HepG2 (cell line): ENCODE results near the gene MIDN. TPM values are rescaled to one million over a fixed set of nuclear protein-coding genes. Genes with fewer than 3 reads are reported as not detected.

Source experiments
- ARID2 ChIP-seq: sonication (generic); formaldehyde crosslinking; IDR thresholded peaks from 2 replicates; pipeline ENCODE4 v1.8.1; 2022; ENCODE audit warnings: mild to moderate bottlenecking, missing genetic modification reagents, borderline replicate concordance
- ASH2L ChIP-seq: fragments of 300-600, 200-600 bp; sonication (generic); IDR thresholded peaks from 2 replicates; pipeline ENCODE4 v1.7.0; 2017; ENCODE audit warnings: low read depth, mild to moderate bottlenecking, moderate library complexity, mixed read lengths, low read length; ENCODE audit not compliant: insufficient read length
- ATF3 ChIP-seq: sonication (generic); formaldehyde crosslinking; IDR thresholded peaks from 2 replicates; pipeline ENCODE4 v1.4.0; 2020; ENCODE audit warnings: missing genetic modification reagents
- ATF4 ChIP-seq, 2 experiments: fragments of 450-650 bp in 1 of 2; sonication (generic) in 1 of 2; formaldehyde crosslinking; IDR thresholded peaks; 2 replicates each; pipeline versions ENCODE4 v1.5.0 to v1.8.0; 2020 to 2022; ENCODE audit warnings: mild to moderate bottlenecking in 1 of 2, missing genetic modification reagents in 1 of 2
- ATM ChIP-seq: fragments of 450-650 bp; IDR thresholded peaks from 2 replicates; pipeline ENCODE4 v1.7.1; 2017; ENCODE audit warnings: mild to moderate bottlenecking, borderline replicate concordance
- CEBPB ChIP-seq: IDR thresholded peaks from 2 replicates; pipeline ENCODE4 v1.6.1; 2011; ENCODE audit warnings: low read depth, low read length, improper control_type of control experiment, borderline replicate concordance
- ELK4 ChIP-seq: sonication (generic); formaldehyde crosslinking; IDR thresholded peaks from 2 replicates; pipeline ENCODE4 v1.9.0; 2021; ENCODE audit warnings: missing genetic modification reagents, borderline replicate concordance
- KDM5B ChIP-seq: sonication (generic); formaldehyde crosslinking; IDR thresholded peaks from 2 replicates; pipeline ENCODE4 v1.4.0; 2020; ENCODE audit warnings: missing genetic modification reagents, mild to moderate bottlenecking, borderline replicate concordance
- KLF15 ChIP-seq: sonication (generic); formaldehyde crosslinking; IDR thresholded peaks from 2 replicates; pipeline ENCODE4 v1.8.1; 2023; ENCODE audit warnings: borderline replicate concordance, mild to moderate bottlenecking, inconsistent platforms, missing genetic modification reagents, mixed read lengths
- MIER2 ChIP-seq: IDR thresholded peaks from 2 replicates; pipeline ENCODE4 v1.6.1; 2016; ENCODE audit warnings: missing biosample characterization, missing genetic modification reagents
- RCOR2 ChIP-seq: IDR thresholded peaks from 2 replicates; pipeline ENCODE4 v1.6.1; 2016; ENCODE audit warnings: missing biosample characterization, missing genetic modification reagents
- RFX1 ChIP-seq: fragments of 450-650 bp; IDR thresholded peaks from 2 replicates; pipeline ENCODE4 v1.6.1; 2017
- SALL2 ChIP-seq: sonication (generic); formaldehyde crosslinking; IDR thresholded peaks from 2 replicates; pipeline ENCODE4 v1.8.1; 2023; ENCODE audit warnings: mild to moderate bottlenecking, missing genetic modification reagents, inconsistent platforms
- SAP130 ChIP-seq: IDR thresholded peaks from 2 replicates; pipeline ENCODE4 v1.6.1; 2016; ENCODE audit warnings: low read depth
- SMC3 ChIP-seq: IDR thresholded peaks from 2 replicates; pipeline ENCODE4 v1.6.1; 2011; ENCODE audit warnings: low read length, improper control_type of control experiment
- TBX2 ChIP-seq: sonication (generic); formaldehyde crosslinking; IDR thresholded peaks from 2 replicates; pipeline ENCODE4 v1.5.0; 2020; ENCODE audit warnings: missing genetic modification reagents, mild to moderate bottlenecking, borderline replicate concordance
- TFAP4 ChIP-seq: sonication (generic); IDR thresholded peaks from 2 replicates; pipeline ENCODE4 v1.6.1; 2016; ENCODE audit warnings: low read depth, borderline replicate concordance
- XBP1 ChIP-seq: sonication (generic); formaldehyde crosslinking; IDR thresholded peaks from 2 replicates; pipeline ENCODE4 v1.5.0; 2020; ENCODE audit warnings: missing genetic modification reagents
- ZBTB42 ChIP-seq: sonication (generic); formaldehyde crosslinking; IDR thresholded peaks from 2 replicates; pipeline ENCODE4 v1.5.0; 2020; ENCODE audit warnings: mild to moderate bottlenecking, missing genetic modification reagents
- ZFAT ChIP-seq: sonication (generic); formaldehyde crosslinking; conservative IDR thresholded peaks from 2 replicates; pipeline ENCODE4 v1.8.1; 2023; ENCODE audit warnings: missing genetic modification reagents, inconsistent platforms
- ZNF160 ChIP-seq: sonication (generic); formaldehyde crosslinking; IDR thresholded peaks from 2 replicates; pipeline ENCODE4 v1.8.0; 2022; ENCODE audit warnings: mild to moderate bottlenecking, inconsistent platforms, missing genetic modification reagents
- ZNF337 ChIP-seq: sonication (generic); formaldehyde crosslinking; IDR thresholded peaks from 2 replicates; pipeline ENCODE4 v1.5.1; 2020; ENCODE audit warnings: missing genetic modification reagents, low read depth, mild to moderate bottlenecking, borderline replicate concordance
- ZNF430 ChIP-seq: sonication (generic); formaldehyde crosslinking; IDR thresholded peaks from 2 replicates; pipeline ENCODE4 v1.9.0; 2021; ENCODE audit warnings: mild to moderate bottlenecking, missing genetic modification reagents
- ZNF558 ChIP-seq: sonication (generic); formaldehyde crosslinking; IDR thresholded peaks from 2 replicates; pipeline ENCODE4 v1.9.0; 2022; ENCODE audit warnings: mild to moderate bottlenecking, missing genetic modification reagents, borderline replicate concordance
- ZNF761 ChIP-seq: sonication (generic); formaldehyde crosslinking; conservative IDR thresholded peaks from 2 replicates; pipeline ENCODE4 v1.4.0; 2020; ENCODE audit warnings: mild to moderate bottlenecking, missing genetic modification reagents
- ZNF775 ChIP-seq: sonication (generic); formaldehyde crosslinking; IDR thresholded peaks from 2 replicates; pipeline ENCODE4 v1.4.0; 2020; ENCODE audit warnings: missing genetic modification reagents, mild to moderate bottlenecking, moderate library complexity, borderline replicate concordance
- ZNF780A ChIP-seq: sonication (generic); formaldehyde crosslinking; IDR thresholded peaks from 2 replicates; pipeline ENCODE4 v1.8.0; 2022; ENCODE audit warnings: mild to moderate bottlenecking, missing genetic modification reagents, moderate library complexity
- ZZZ3 ChIP-seq: sonication (generic); formaldehyde crosslinking; IDR thresholded peaks from 2 replicates; pipeline ENCODE4 v1.4.0; 2020; ENCODE audit warnings: missing genetic modification reagents, mild to moderate bottlenecking, borderline replicate concordance
- polyA plus RNA-seq, 8 experiments: library from polyadenylated mRNA; depleted of rRNA in 3 of 8; stranded (reverse) in 7 of 8; unstranded in 1 of 8; fragments of >200 nt; fragmentation: Illumina TruSeq in 4 of 8; extraction: Trizol in 4 of 8; gene quantifications; 2 replicates each; pipeline versions ENCODE4 v1.2.1 to v1.2.3, GENCODE V29; 2011 to 2016; ENCODE audit warnings: low read depth in 4 of 8, missing spikeins in 1 of 8, mixed read lengths in 1 of 8; ENCODE audit not compliant: insufficient read depth in 1 of 8
- total RNA-seq, 5 experiments: library from RNA; depleted of rRNA; stranded (reverse); fragments of >200 nt; fragmentation: Illumina TruSeq; extraction: Trizol; gene quantifications; 2 replicates each; pipeline ENCODE4 v1.2.3, GENCODE V29; 2016; ENCODE audit warnings: low read depth in 1 of 5

The MIDN gene
- total and polyA plus RNA-seq, 2 of the 13 experiments (the other 11 are each of a cell fraction or from before 2014, with no cell fraction given), result 8.4 to 18.0 TPM

- TF ChIP-seq ZNF337 (CRISPR knock-in tag) (no peak), SAP130 (CRISPR knock-in tag) (peak; percentile 87), RFX1 (no peak), KLF15 (CRISPR knock-in tag) (no peak), ZNF160 (no peak; the same call in 1 of the 2 replicates), KDM5B (CRISPR knock-in tag) (no peak), CEBPB (no peak), SALL2 (CRISPR knock-in tag) (no peak), RCOR2 (no peak), ZFAT (CRISPR knock-in tag) (no peak), TBX2 (CRISPR knock-in tag) (peak; percentile 29; the same call in 1 of the 2 replicates), ELK4 (CRISPR knock-in tag) (no peak), ASH2L (no peak), ATF3 (CRISPR knock-in tag) (no peak), TFAP4 (no peak), ZNF430 (CRISPR knock-in tag) (no peak; the same call in 1 of the 2 replicates), ARID2 (no peak), ATF4 (CRISPR knock-in tag; IDR thresholded peaks at IDR 0.05) (0 out of 4 replicates have a peak, but pooled peaks of 1 of the 2 experiments have one; percentile 5), MIER2 (no peak), ZNF761 (no peak), ZNF558 (CRISPR knock-in tag) (no peak), ZBTB42 (CRISPR knock-in tag) (0 out of 2 replicates have a peak, but pooled peaks have one; percentile 32), ZNF775 (CRISPR knock-in tag) (no peak), SMC3 (no peak), ZNF780A (CRISPR knock-in tag) (no peak), ZZZ3 (CRISPR knock-in tag) (no peak), ATM (no peak), XBP1 (no peak)
Observed at GRCh38 chr19:1252221-1252820, 3.9 kb downstream of the MIDN start (continued).
